Kasumi-1 (cell line): Measurements from ENCODE around the gene CAMKMT.
"Not testable (repeated sequence)": the region's sequence is repeated elsewhere in the genome, so short reads cannot be mapped to it uniquely, and the experiment has no call there.

Experiments used
- DNase-seq, 2 experiments: peaks; one replicate each; lab custom pipeline; 2025; lab: John Stamatoyannopoulos, UW

Gene CAMKMT

DNA sequence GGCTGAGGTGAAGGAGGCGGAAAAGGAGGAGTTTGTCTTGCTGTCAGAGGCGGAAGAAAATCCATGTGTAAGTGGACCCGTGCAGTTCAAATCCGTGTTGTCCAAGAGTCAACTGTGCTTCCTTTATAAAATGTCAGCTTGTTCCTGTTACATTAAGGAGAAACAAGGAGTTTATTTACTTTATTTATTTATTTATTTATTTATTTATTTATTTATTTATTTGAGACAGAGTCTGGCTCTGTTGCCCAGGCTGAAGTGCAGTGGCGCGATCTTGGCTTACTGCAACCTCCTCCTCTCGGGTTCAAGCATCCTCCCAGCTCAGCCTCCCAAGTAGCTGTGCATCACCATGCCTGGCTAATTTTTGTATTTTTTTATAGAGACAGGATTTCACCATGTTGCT is 143.9 kb downstream of the CAMKMT start:
- DNase-seq: not testable (repeated sequence)

DNA sequence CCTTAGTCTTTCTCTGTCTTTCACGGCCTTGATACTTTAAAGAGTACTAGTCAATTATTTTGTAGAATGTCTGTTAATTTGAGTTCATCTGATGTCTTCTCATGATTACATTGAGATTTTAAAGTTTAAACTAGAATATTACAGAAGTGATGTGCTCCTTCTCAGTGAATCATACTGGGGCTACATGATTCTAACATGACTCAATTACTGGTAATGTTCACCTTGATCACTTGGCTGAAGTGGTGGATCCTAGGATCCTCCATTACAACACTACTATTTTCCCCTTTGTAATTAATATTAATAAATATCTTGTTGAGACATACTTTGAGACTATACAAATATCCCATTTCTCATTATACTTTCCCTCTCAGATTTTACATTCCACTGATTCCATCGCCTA is 148.5 kb downstream of the CAMKMT start:
- no peak for DNase-seq

DNA sequence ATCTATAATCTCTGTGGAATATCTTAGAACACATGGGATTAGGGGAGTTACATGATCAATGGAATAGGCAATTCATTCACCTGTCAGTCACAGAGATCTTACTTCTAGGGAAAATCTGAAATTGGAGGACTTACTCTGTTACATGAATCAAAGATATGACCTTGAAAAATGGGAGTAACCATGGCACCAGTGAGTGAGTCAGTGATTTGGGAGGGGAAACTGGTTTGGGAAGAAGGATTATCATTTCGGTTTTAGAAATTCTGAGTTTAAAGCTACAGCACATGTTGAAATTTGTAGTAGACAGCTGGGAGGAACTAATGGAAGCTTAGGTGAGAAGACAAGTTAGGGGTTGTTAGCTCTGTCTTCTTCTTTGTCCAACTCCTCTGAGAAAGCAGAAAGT is 153.7 kb downstream of the CAMKMT start:
- no peak for DNase-seq

DNA sequence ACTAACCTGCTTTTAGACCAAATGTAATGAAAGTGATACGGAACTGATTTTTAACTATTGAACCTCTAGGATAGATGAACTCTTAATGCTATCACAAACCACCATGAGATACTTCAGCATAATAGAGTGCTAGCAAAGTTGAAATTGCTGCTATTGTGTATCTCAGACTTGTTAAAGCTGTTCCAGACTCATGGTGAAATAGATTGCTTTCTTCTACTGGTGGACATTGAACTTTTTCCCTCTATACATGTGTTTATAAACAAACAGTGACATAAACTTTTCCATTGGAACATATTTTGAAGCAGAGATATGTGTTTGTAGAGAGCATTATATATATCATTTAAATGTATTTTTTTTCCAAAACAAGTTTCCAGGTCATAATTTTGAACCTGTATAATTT is 157.3 kb downstream of the CAMKMT start:
- no peak for DNase-seq

DNA sequence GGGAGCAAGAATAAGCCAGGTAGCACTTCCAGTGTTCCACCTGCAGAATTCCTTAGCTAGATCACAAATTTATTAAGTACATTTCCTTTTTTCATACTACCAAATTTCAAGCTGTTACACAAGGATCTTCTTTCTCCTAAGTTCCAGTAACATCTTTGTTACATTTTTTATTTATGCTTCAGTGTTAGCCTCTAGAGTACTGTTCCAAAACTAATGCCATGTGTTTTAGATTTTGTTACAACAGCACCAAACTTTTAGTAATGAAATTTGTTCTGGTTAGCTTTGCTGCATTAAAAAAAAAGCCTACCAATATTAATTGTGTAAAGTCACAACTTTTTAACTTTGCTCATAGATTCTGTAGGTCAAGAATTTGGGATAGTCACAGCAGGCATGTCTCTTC is 161.1 kb downstream of the CAMKMT start:
- DNase-seq: no peak

DNA sequence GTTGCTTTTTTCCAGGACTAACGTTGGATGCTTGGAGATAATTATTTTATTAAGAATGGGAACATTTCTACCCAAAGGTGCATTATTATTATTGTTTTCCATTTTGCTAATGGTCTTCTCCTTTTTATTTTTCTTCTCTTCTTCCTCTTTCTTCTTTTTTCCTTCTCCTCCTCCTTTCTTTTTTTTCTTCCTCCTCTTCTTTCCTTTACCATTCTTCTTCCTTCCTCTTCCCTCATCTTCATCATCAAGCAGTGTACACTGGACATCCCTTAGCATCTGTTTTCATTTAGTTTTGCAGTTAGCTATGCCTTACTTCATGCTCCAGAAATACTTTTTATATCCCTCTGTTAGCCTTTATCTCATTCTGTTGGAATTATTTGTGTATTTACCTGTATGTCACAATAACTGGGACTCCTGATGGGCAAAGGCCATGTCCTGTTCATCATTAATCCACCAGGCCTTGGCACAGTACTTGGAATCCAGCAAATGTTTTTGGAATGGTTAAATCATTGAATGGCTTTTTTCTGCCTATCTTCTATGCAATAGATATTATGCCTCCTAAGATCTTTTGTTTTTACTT is 162.7 kb downstream of the CAMKMT start:
- DNase-seq: no peak

DNA sequence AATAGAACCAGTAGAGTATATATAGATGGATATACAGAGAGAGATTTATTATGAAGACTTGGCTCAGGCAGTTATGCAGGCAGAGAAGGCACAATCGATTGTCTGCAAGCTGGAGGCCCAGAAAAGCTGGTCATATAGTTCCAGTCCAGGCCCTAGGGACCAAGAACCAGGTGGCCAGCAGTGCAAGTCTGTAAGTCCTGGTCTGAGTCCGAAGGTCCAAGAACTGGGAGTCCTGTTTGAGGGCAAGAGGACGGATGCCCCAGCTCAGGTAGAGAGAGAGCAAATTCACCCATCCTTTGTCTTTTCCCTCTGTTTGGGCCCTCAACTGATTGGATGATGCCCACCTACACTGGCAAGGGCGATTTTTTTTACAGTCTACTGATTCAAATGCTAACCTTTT is 164.6 kb downstream of the CAMKMT start:
- DNase-seq: no peak

DNA sequence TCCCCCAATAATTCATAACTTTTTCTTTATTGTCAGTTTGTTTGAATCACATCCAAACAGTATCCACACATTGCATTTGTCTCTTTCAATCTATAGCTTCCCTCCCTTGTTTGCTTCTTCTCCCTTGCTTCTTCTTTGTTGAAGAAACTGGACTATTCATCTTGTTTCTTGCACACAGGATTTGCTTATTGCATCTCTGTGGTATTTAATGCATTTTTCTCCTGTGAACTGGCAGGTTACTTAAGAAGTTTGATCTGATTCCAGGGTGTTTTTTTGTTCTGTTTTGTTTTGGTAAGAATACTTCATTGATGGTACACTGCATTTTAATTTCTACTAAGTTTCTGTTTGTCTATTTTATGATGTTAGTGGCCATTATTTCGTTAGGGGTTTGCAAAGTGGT is 166.8 kb downstream of the CAMKMT start:
- no peak for DNase-seq

DNA sequence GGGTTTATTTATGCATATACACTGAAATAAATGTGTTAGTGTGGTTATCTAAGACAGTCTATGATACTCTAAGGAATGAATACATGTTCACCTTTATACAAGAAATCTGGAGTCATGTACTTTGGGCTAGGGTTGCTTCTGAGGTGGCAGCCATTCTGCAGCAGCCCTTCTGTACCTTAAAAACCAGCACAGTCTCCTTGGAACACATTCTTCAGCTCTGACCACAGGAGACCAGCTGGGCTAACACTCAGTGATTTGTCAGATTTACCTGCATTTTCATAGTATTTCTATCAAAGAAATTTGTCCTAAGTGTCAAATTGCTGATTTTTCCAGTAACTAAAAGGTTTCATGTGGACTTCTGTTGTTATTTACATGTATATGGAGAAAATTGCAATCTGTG is 167.7 kb downstream of the CAMKMT start:
- DNase-seq: no peak

DNA sequence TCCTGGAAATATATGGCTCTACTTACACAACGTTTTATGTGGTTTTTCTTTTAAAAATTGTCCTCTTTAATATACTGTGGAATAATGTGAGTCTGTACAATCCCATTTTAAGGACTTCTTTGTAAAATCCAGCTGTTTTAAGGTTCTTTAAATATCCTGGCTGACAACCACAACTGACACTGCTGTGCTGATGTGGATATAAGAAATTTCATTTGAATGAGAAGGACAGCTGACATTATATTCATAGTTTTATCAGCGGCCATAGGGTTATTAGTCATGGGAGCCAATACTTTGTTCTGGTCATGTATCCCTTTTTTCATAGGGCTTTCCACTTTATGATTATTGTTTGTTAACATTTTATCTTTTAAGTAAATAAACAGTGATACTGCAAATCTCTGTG is 169.5 kb downstream of the CAMKMT start:
- DNase-seq: no peak

DNA sequence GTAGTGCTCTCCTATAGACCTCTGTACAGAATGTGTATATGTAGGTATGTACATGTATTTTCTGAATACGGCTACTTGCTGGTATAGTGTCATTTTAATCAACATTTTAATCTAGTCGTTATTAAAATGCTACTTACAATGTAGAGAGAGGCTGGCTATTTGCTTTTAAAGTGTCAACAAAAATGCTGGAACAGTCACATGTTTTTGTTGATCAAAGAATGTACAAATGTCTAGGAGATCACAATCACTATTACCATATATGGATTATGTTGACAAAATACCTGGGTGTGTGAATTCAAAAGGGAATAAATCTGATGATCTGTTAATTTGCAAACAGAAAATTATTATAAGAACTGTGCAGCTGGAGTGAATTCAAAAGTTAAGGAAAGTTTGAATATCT is 170.3 kb downstream of the CAMKMT start:
- no peak for DNase-seq

DNA sequence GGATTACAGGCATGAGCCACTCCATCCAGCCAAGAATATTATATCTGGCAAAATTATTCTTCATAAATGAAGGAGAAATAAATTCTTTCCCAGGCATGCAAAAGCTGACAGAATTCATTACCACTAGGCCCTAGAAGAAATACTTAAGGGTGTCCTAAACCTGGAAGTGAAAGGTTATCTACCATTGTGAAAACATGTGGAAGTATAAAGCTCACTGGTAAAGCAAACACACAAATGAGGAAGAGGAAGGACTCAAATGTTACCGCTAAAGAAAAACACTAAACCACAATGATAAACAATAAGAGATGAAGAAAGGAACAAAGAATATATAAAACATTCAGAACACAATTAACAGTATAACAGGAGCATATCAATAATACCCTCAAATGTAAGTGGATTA is 171.8 kb downstream of the CAMKMT start:
- DNase-seq: no peak

DNA sequence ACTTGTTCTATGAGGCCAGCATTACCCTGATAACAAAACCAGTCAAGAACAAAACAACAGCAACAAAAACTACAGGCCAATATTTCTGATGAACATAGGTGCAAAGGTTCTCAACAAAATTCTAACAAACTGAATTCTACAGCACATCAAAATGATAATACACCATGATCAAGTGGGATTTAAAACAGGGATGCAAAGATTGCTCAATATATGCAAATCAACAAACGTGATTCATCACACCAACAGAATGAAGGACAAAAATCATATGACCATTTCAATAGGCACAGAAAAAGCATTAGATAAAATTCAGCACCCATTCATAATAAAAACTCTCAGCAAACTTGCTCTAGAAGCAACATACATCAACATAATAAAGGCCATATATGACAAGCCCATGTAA is 173.6 kb downstream of the CAMKMT start:
- no peak for DNase-seq

DNA sequence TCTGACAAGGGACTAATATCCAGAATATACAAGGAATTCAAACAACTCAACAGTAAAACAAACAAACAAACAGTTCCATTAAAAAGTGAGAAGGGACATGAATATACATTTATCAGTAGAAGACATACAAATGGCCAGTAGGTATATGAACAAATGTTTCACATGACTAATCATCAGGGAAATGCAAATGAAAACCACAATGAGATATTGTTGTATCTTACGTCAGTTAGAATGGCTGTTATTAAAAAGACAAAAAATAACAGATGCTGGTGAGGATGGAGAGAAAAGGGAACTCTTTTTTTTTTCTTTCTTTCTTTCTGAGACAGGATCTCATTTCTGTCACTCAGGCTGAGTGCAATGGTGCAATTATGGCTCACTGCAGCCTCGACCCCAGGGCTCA is 175.5 kb downstream of the CAMKMT start:
- no peak for DNase-seq

DNA sequence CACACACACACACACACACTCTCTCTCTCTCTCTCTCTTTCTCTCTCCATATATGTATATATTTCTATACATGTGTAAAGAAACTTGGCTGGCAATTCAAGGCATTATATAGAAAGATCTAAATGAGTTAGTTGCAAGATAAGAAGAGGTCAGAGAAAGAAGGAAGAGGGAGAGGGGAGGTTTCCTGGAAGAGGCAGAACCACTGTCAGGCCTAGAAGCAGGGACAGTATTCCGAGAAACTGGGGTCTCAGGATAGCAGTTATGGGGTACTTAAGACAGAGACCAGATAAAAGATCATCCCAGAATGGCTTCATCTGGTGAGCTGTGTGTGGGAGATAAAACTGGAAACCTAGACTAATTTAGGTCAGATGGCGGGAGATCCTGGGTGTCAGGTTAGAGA is 180.8 kb downstream of the CAMKMT start:
- DNase-seq: no peak

DNA sequence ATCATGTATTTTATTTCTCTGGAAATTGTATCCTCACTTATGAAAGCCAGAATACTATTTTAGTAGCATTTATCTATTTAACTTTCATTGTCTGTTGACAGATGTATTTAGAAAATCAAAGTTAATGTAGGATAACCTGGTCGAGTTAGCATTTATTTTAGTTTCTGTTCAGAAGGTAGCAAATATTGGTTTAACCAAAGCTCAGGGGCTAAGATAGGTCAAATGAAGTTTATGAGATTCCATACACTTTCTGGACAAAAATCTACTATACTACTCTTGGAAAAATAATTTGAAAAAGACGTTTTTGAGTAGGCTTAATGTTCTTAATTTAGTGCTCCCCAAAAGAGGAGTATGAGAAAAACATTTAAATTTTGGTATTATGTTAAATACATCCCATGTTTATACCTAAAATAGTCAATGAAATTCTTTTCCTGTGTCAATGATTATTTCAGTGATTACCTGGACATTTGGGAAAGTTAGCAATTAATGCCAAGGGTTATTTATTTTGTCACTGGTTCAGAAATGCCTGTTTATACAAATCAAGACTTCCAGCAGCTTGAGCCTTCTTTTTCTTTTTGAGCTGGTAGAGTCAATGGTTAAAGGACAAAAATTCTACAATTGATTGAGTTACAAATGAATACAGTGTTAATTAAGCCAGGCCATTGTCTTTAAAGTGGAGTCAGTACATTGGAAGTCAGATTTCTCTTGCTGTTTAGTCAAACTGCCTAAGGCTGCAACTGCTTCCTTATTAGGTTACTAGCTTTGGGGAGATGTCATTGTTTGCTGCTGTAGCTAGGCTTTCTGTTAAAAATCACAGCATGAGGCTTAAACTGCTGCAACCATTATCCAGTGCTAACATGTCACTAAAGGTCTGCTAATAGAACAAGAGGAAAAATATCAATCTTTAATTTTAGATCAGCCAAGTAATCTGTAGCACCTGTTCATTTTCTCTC is 182.3 kb downstream of the CAMKMT start:
- no peak for DNase-seq

DNA sequence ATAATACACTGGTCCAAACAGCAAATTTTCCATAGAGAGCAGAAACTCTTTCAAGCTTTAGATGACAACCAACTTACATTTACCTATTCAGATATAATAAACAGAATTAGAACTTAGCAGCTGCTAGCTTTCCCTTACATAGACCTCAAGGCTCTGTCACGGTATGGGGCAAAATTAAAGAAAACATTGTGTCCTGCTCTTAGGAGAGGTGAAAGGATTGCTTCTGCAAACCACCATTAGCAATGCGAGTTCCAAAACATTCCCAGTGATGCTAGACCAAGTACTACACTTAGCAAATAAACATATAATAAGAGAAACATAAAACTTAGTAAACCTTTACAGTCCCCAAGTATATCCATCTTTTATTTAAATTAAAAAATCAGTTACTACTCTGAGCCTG is 183.3 kb downstream of the CAMKMT start:
- no peak for DNase-seq

DNA sequence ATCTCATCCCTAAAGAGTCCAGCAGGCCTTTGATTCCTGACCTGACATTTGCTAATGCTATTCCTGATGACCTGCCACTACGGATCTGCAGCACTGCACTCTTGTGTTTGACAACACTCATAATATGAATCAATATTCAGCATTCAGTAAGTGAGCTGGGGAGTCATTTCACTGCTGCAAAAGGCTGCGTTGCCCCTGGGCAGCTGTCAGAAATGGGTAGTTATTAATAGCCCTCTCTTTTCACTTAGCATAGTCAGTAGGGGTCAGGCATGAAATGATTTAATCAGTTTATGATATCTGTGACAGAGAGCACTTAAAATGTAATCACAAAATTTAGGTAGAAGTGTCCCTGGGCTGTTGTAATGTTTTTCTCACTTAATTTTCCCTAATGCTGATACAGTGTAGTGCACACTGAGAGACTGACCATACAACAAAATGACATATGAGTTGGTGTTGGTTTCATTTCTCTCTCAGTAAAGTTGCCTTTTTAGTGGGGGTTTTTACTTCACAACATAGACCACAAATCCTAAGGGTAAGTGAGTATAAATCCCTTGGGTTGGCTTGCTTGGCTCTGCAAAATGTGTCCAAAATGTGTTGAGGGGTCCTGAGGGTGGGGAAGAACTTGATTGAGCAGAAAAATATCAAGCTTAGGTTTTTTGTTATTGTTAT is 184.8 kb downstream of the CAMKMT start:
- no peak for DNase-seq

DNA sequence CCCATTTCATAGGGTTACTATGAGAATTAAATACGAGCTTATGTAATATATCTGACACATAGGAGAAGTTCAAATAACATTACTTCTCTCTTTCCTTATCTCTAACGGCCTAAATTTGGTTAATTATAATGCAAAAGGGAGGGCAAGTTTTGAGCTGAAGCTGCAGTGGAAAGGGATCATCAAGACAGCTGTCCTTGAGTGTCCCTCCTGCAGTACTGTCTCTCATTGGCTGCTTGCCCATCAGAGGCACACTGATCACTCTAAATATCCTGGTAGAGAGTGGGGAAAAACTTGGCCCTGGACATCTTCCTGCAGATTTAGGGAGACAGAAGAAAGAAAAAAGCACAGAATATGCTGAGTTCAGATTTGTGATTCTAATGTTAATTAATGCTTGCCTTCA is 186.0 kb downstream of the CAMKMT start:
- DNase-seq: no peak

DNA sequence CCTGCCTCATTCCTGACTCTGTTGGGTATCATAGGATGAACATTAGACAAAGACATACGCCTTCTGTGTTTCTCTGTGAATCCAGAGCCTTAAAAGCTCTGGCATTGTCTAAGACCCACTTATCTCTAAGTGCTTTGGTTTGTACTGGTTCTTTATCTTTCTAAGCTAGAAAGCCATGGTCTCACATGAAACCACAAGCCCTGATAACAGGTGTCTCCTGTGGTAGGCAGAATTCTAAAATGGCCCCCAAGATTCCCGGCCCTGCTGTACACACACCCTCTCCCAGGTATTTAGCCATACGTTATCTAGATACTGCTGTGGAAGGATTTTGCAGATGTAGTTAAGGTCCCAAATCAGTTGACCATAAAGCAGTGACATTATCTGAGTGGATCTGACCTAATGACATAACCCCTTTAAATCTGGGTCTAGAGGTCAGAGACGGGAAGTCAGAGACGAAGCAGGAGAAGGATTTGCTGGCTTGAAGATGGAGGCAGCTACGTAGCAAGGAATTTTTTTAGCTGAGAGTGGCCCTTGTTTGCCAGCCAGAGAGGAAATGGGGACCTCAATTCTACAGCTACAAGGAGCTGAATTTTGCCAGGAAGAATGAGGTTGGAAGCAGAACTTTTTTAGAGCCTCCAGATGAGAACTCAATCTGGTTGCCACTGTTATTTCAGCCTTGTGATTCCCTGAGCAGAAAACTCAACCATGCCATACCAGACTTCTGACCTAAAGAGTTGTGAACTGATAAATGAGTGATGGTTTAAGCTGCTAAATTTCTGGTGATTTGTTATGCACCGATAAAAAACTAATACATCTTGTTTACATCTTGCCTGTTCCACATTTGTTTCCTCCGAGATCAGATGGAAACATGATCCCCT is 186.7 kb downstream of the CAMKMT start:
- no peak for DNase-seq

DNA sequence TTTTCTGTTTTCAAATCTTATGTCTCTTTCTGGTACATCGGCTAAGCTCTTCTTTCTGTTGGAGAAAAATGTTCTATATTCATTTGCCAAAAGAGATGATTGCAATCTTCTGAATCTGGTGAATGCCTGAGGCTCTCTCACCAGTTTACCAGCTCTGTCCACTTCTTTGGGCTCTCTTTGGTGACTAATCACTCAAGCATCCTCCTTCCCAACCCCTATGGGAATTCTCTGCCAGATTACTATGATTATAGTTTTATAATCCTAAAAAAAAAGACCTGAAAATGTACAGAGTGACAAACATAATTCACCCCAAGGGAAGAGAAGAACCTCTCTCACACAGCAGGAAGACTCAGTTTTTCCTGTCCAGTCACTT is 187.3 kb downstream of the CAMKMT start:
- no peak for DNase-seq

DNA sequence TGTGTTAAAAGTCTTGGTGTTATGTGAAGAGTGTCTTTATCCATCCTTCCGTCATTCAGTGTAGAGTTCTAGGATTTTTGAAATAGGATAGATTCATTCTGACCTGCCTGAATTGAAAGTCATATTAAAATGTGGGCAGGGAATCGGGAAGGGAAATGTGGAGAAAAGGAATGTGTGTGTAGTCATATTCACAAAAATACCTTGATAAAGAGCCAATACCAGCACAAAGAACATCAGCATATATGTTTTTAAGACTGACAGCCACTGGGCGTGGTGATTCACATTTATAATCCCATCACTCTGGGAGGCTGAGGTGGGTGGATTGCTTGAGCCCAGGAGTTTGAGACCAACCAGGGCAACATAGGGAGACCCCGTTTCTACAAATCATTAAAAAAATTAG is 188.1 kb downstream of the CAMKMT start:
- DNase-seq: no peak
